Activated CD4-positive, alpha-beta T cell treated with anti-CD3 and anti-CD28 coated beads for 4 hours (primary cell): ENCODE measurements around the gene PSTPIP2.
"Not testable (repeated sequence)": the region's sequence is repeated elsewhere in the genome, so short reads cannot be mapped to it uniquely, and the experiment has no call there.

Experiments used
- DNase-seq, 2 donors: peaks; one replicate each; pipeline ENCODE4 v3.0.0-alpha.2; 2020

PSTPIP2 gene

GRCh38 chr18:46071653-46072375 lies at the start of gene PSTPIP2:
Gene PSTPIP2 (minus strand): TSS chr18:46072260. CDS start chr18:46072188, 72 bp downstream.
- peak; percentile 67 to 72 for DNase-seq

- DNase-seq, result no peak
These were observed 41.7 kb upstream of the PSTPIP2 start for GRCh38 chr18:46113751-46114150.

- DNase-seq, result no peak
These were observed 38.3 kb upstream of the PSTPIP2 start for GRCh38 chr18:46110406-46110805.

- no peak for DNase-seq
These were observed 37.3 kb upstream of the PSTPIP2 start for GRCh38 chr18:46109386-46109785.

GRCh38 chr18:46104128-46104911 lies 32.3 kb upstream of the PSTPIP2 start, which contains the start of gene HAUS1:
Gene HAUS1 (plus strand): TSS chr18:46104385. CDS start chr18:46104412, 27 bp downstream.
- DNase-seq, result peak; percentile 78 to 85

- DNase-seq, result no peak
These were observed 27.4 kb upstream of the PSTPIP2 start for GRCh38 chr18:46099463-46099862.

- no peak for DNase-seq
These were observed 26.5 kb upstream of the PSTPIP2 start for GRCh38 chr18:46098616-46098933.

GRCh38 chr18:46097801-46098615 lies 25.9 kb upstream of the PSTPIP2 start, which contains the start of gene ATP5F1A:
Gene ATP5F1A (minus strand): TSS chr18:46098296. CDS start chr18:46098231, 65 bp downstream.
- peak; percentile 82 to 85 for DNase-seq

GRCh38 chr18:46097431-46097800 lies 25.4 kb upstream of the PSTPIP2 start:
- no peak for DNase-seq

GRCh38 chr18:46096651-46097300 lies 24.7 kb upstream of the PSTPIP2 start:
- no peak for DNase-seq

GRCh38 chr18:46095532-46095931 lies 23.5 kb upstream of the PSTPIP2 start:
- no peak for DNase-seq

GRCh38 chr18:46088501-46088900 lies 16.4 kb upstream of the PSTPIP2 start:
- not testable (repeated sequence) for DNase-seq

- no peak for DNase-seq
These were observed 12.4 kb upstream of the PSTPIP2 start for GRCh38 chr18:46084431-46084830.

- DNase-seq, result no peak
These were observed 8.1 kb upstream of the PSTPIP2 start for GRCh38 chr18:46080156-46080555.

GRCh38 chr18:46079336-46079735 lies 7.3 kb upstream of the PSTPIP2 start:
- no peak for DNase-seq

GRCh38 chr18:46073474-46074331 lies 1.6 kb upstream of the PSTPIP2 start:
- peak; percentile 47 to 78 for DNase-seq

GRCh38 chr18:46072959-46073358 lies 899 bp upstream of the PSTPIP2 start:
- no peak for DNase-seq

- DNase-seq, result no peak
These were observed 362 bp upstream of the PSTPIP2 start for GRCh38 chr18:46072376-46072867.

- DNase-seq, result no peak
These were observed 1.0 kb downstream of the PSTPIP2 start for GRCh38 chr18:46070815-46071652.

GRCh38 chr18:46070232-46070631 lies 1.8 kb downstream of the PSTPIP2 start:
- DNase-seq, result no peak

GRCh38 chr18:46069524-46069923 lies 2.5 kb downstream of the PSTPIP2 start:
- DNase-seq, result no peak
